ENCODE results near the gene PRICKLE2. TPM values are rescaled to one million over a fixed set of nuclear protein-coding genes. Genes with fewer than 3 reads are reported as not detected.

The PRICKLE2 gene
- total RNA-seq (2022; extraction: Qiagen RNA extraction; ENCODE audit: low read depth), result 2.2 to 2.9 TPM (median 2.4 TPM) in 5 replicates

GRCh38 chr3:64224826-64225610 lies at the start of gene PRICKLE2:
Gene PRICKLE2 (minus strand): TSS chr3:64225466. CDS start chr3:64198927, 26,539 bp downstream.

Other genes starting within 250 kb of the PRICKLE2 start
- gene PSMD6, start 202.0 kb downstream of the PRICKLE2 start, total RNA-seq (2022; extraction: Qiagen RNA extraction; ENCODE audit: low read depth), result 74.2 to 85.1 TPM (median 78.8 TPM) in 5 replicates

Measured in A549 treated with GW870086 at 1 μM for 4 hours (cell line).